H54 (cell line): ENCODE measurements around the gene ZDHHC9.

Experiments
- DNase-seq: peaks from one replicate; pipeline ENCODE4 v3.0.0; 2011; ENCODE audit warnings: low spot score, mixed read lengths; ENCODE audit not compliant: insufficient read length
- FAIRE-seq: peaks from 3 replicates; lab custom pipeline; 2011; peaks lifted over from hg19 to GRCh38; lab: Jason Lieb, UNC
- POLR2A ChIP-seq: IDR thresholded peaks from 2 replicates; pipeline ENCODE4 v1.6.1; 2011; ENCODE audit warnings: low read depth, mild to moderate bottlenecking, low read length

ZDHHC9 gene

GRCh38 chrX:129802863-129803262 is 40.8 kb downstream of the ZDHHC9 start:
- FAIRE-seq (no peak), DNase-seq (no peak)
- TF ChIP-seq POLR2A: no peak

GRCh38 chrX:129800186-129800585 is 43.5 kb downstream of the ZDHHC9 start:
- TF ChIP-seq POLR2A: no peak
- DNase-seq (no peak), FAIRE-seq (no peak)

GRCh38 chrX:129798888-129799287 is 44.8 kb downstream of the ZDHHC9 start:
- DNase-seq (no peak), FAIRE-seq (no peak)
- TF ChIP-seq POLR2A: no peak

GRCh38 chrX:129798456-129798855 is 45.2 kb downstream of the ZDHHC9 start:
- DNase-seq: no peak
- no peak for FAIRE-seq
- no peak for TF ChIP-seq POLR2A

GRCh38 chrX:129797251-129797906 is 46.3 kb downstream of the ZDHHC9 start:
- no peak for FAIRE-seq
- no peak for TF ChIP-seq POLR2A
- no peak for DNase-seq

GRCh38 chrX:129795584-129795983 is 48.1 kb downstream of the ZDHHC9 start:
- FAIRE-seq (no peak), DNase-seq (no peak)
- TF ChIP-seq POLR2A: no peak

GRCh38 chrX:129793604-129794191 is 50.0 kb downstream of the ZDHHC9 start:
- DNase-seq (no peak), FAIRE-seq (no peak)
- TF ChIP-seq POLR2A: no peak

GRCh38 chrX:129792586-129793291 is 50.9 kb downstream of the ZDHHC9 start:
- DNase-seq (no peak), FAIRE-seq (no peak)
- TF ChIP-seq POLR2A: no peak

- FAIRE-seq (no peak), DNase-seq (no peak)
- TF ChIP-seq POLR2A: no peak
Observed at GRCh38 chrX:129791961-129792570, 51.6 kb downstream of the ZDHHC9 start.

GRCh38 chrX:129791336-129791735 is 52.4 kb downstream of the ZDHHC9 start:
- no peak for TF ChIP-seq POLR2A
- DNase-seq (no peak), FAIRE-seq (no peak)

GRCh38 chrX:129790808-129791207 is 52.9 kb downstream of the ZDHHC9 start:
- DNase-seq (no peak), FAIRE-seq (no peak)

GRCh38 chrX:129790146-129790545 is 53.5 kb downstream of the ZDHHC9 start:
- DNase-seq: no peak
- FAIRE-seq: no peak
- TF ChIP-seq POLR2A: no peak

More at GRCh38 chrX:129790808-129791207, 52.9 kb downstream of the ZDHHC9 start:
- TF ChIP-seq POLR2A: no peak

- no peak for DNase-seq
- TF ChIP-seq POLR2A: no peak
- no peak for FAIRE-seq
Observed at GRCh38 chrX:129788527-129788926, 55.2 kb downstream of the ZDHHC9 start.

- DNase-seq (no peak), FAIRE-seq (no peak)
- no peak for TF ChIP-seq POLR2A
Observed at GRCh38 chrX:129787336-129788055, 56.2 kb downstream of the ZDHHC9 start.
